GM21528 (cell line): ENCODE results near the gene DNAI4.
"Not testable (repeated sequence)": the region's sequence is repeated elsewhere in the genome, so short reads cannot be mapped to it uniquely, and the experiment has no call there.

Source experiments
- ATAC-seq: cut with Tn5 transposase; IDR thresholded peaks from one replicate; pipeline ENCODE4 v1.9.1; 2021; ENCODE audit warnings: mild to moderate bottlenecking, moderate library complexity; ENCODE audit not compliant: unreplicated experiment, low FRiP score

Gene DNAI4

DNA sequence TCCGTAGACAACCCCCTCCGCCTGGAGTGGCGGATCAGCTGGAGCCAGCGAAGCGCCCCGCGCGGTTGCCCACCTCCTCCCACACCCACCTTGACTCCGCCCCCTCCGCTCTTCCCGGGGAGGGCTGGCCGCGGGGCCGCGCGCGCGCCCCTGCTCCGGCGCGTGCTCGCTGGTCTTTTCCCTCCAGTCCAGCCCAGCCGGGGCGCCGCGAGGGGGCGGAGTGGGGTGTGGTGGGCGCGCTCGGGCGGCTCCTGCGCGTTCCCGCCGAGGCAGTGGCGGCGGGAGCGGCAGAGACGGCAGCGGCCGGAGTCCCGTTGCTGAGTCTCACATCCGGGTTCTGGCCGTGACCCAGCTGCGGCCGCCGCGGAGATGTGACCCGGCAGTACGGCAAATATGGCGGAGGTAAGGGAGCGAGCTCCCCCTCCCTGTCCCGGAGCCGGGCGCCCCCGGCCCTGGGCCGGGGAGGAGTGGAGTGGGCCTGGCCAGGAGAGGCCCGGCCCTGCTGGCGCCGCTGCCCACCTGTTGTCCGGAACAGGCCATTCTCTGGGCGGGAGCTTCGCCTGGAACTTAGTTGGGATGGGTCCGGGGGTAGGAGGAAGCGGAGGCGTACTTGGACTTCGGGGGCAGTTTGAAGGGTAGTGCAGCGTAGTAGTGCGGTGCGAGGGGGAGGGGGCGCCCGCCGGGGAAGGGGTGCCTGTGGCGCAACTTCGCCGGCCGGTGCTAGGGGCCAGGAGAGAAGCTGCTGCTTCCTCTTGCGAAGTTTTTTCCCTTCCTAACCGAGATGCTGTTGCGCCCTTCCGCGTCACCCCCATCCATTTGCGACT lies 5.6 kb upstream of the DNAI4 start:
- ATAC-seq: peak; percentile 75

- ATAC-seq: no peak
Observed at GRCh38 chr1:66929691-66929998, 5.0 kb upstream of the DNAI4 start.

- ATAC-seq: no peak
Observed at GRCh38 chr1:66929146-66929688, 4.6 kb upstream of the DNAI4 start.

GRCh38 chr1:66927528-66927927 lies 2.9 kb upstream of the DNAI4 start:
- ATAC-seq: no peak

DNA sequence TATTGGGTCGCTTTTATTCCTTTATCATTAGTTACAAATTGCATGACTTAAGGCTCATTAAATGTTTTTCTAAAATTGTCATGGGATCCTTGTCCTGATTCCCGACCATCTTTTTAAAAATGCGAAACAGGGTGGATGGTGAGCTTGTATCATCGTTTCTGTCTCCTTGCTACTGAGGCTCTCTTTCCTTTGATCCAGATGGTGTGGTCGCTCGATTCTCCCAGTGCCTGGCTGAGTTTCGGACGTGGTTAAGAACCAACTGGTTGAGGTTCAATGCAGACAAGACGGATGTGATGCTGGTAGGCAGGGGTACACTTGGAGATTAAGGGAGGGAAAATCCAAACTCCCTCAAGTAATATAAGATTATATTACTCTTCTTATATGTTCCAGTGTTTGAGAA lies 1.3 kb upstream of the DNAI4 start:
- no peak for ATAC-seq

GRCh38 chr1:66925558-66925910 lies 878 bp upstream of the DNAI4 start:
- no peak for ATAC-seq

DNA sequence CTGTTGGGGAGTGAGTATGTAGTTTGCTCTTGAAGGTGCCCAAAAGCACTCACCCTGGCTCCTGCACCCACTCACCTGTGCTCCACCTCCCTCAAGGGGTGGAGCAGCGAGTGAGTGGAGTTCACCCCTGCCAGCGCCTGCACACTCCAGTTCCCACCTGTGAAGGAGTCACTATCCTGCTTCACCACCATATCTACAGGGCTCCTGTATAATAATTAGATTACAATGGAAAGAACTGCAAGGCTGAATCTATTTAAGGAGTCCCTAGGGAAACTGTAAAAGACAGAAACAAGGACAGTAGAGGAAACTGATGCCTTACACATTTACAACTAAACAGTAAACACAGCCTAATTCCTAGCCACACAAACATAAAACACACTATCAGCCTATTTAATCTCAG lies 4.1 kb downstream of the DNAI4 start:
- no peak for ATAC-seq

GRCh38 chr1:66919828-66920227 lies 4.8 kb downstream of the DNAI4 start:
- no peak for ATAC-seq

- no peak for ATAC-seq
Observed at GRCh38 chr1:66919063-66919462, 5.6 kb downstream of the DNAI4 start.

- ATAC-seq: no peak
Observed at GRCh38 chr1:66917476-66917875, 7.2 kb downstream of the DNAI4 start.

GRCh38 chr1:66916320-66916719 lies 8.3 kb downstream of the DNAI4 start:
- ATAC-seq: no peak

- ATAC-seq: not testable (repeated sequence)
Observed at GRCh38 chr1:66915203-66915602, 9.5 kb downstream of the DNAI4 start.

- ATAC-seq: no peak
Observed at GRCh38 chr1:66893712-66894111, 30.9 kb downstream of the DNAI4 start.

GRCh38 chr1:66890621-66891020 lies 34.0 kb downstream of the DNAI4 start:
- no peak for ATAC-seq

- no peak for ATAC-seq
Observed at GRCh38 chr1:66889030-66889429, 35.6 kb downstream of the DNAI4 start.

DNA sequence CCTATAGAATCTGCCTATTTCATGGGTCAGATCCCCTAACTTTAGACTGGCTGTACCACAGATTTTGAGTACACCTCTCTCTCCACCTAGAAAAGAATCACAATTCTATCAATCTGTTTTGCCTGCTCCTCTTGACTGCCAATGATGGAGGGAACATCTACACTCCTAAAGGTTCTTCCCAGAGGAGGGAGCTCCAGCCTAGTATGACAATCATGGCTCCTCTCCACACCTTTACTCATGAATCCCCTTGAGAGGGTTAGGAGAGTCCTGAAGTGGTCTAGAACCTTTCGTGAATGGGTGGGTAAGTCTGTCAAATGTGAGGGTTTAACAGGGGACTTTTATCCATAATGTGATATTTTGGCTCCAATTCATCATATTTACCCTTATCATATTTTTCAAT lies 48.0 kb downstream of the DNAI4 start:
- no peak for ATAC-seq

DNA sequence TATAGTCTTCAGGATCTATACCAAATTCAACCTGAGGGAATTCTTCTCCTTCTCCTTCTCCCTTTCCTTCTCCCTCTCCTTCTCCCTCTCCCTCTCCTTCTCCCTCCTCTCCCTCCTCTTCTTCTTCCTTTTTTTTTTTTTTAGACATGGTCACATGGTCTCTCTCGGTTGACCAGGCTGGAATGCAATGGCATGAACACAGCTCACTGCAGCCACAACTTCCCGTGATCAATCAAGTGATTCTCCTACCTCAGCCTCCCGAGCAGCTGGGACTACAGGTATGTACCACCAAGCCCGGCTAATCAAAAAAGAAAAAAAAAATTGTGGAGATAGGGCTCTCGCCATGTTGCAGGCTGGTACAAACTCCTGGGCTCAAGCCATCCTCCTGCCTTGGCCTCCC lies 51.5 kb downstream of the DNAI4 start:
- ATAC-seq: no peak

GRCh38 chr1:66872024-66872423 lies 52.6 kb downstream of the DNAI4 start:
- not testable (repeated sequence) for ATAC-seq

DNA sequence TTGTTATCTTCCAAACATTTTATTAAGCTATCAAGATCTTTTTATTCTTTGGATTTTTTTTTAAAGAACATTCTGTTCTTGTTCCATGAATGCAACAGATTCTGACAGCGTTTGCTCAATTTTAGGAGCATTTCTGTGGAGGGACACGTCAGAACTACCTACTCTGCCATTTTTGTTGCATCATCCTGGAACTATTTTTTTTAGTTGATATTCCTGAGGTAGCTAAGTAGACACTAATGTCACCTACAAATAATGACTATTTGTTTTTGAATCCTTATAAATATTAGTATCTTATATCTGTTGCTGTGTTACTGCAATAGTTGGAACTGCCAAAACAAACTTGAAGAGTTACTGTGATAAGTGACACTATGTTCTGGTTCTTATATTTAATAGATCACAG lies 57.2 kb downstream of the DNAI4 start:
- ATAC-seq: no peak

DNA sequence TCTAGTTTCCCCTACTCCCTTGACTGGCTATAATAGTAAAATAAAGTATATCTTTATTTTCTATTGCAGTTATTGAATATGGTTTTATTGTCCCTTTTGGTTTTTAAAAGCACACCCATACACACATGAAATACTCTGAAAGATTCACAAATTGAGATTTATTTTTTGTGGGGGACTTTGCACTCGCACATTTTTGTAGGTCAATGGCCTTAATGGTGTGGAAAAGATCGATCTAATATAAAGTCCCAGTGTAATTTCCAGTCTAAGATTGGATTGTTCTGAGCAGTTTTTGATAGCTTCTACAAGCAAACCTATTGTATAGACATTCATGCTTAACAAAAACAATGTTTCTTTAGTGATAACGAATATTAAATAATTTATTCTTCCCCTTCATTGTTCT lies 64.1 kb downstream of the DNAI4 start:
- no peak for ATAC-seq

DNA sequence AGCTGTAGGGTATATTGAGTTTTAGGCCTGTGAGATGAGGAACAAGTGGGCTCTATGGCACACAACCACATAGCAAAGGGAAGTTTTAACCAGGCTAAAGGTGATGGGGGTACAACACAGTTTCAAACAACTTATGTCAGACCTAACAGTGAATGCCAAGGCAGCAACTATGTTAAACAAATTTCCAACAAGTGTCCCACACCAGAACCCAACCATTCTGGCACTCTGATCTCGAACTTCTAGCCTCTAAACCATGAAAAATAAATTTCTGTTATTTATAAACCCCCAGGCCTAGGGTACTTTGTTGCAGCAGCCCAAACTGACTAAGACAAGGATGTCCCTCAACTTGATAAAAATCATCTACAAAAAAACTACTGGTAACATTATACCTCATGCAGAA lies 71.3 kb downstream of the DNAI4 start:
- ATAC-seq: no peak

- ATAC-seq: no peak
Observed at GRCh38 chr1:66852870-66853269, 71.8 kb downstream of the DNAI4 start.

GRCh38 chr1:66850989-66851388 lies 73.7 kb downstream of the DNAI4 start:
- no peak for ATAC-seq
